NCI-H1436 treated with DMSO at 0.1 percent for 48 hours (cell line): ENCODE measurements around the gene ASPSCR1.
"Not testable (repeated sequence)": the region's sequence is repeated elsewhere in the genome, so short reads cannot be mapped to it uniquely, and the experiment has no call there.

Source experiments
- DNase-seq: peaks from one replicate; lab custom pipeline; 2025; lab: John Stamatoyannopoulos, UW

The ASPSCR1 gene

DNA sequence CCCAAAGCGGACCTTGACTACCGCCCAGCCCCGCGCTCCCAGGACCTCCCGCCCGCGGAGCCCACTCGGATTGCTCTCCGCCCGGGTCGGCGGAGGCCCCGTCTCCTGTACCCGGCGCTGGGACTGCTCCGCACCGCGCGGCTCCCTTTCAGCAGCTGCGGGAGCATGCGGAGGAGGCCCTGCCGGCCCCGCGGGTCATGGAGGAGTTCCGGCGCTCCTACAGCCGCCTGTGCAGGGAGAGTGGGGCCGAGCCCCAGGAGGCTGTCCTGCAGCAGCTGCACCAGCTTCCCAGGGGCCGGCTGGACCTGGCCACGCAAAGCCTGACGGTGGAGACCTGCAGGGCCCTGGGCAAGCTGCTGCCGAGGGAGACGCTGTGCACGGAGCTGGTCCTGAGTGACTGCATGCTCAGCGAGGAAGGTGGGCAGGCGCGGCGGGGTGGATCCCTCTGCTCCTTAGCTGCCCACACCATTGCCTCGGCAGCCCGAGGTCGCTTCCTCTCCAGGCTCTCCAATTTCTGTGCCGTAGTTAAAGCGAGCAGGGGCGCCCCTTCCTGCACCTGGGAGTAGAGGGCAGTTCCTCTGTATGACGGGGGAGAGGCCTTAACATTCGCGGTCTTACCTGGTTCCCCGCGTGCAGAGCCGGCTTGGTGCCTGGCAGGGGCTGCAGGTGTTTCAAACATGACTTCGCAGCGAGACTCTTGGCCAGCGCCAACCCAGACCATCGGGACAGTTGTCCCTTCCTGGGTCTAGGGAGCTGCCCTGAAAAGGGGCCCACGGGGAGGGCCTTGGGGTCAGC is 46.2 kb downstream of the ASPSCR1 start:
- no peak for DNase-seq

DNA sequence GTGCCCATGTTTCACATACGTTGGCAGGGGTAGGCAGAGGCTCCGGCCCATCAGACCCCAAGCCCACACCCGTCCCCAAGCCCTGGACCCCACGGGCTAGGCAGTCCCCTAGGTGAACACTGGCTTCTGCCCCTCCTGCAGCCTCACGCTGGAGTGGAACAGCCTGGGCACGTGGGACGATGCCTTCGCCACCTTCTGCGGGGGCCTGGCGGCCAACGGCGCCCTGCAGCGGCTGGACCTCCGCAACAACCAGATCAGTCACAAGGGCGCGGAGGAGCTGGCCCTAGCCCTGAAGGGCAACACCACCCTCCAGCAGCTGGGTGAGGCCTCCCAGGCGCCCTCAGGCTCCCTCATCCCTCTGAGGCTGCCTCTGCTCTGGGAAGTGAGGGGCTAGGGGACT is 47.4 kb downstream of the ASPSCR1 start:
- no peak for DNase-seq

DNA sequence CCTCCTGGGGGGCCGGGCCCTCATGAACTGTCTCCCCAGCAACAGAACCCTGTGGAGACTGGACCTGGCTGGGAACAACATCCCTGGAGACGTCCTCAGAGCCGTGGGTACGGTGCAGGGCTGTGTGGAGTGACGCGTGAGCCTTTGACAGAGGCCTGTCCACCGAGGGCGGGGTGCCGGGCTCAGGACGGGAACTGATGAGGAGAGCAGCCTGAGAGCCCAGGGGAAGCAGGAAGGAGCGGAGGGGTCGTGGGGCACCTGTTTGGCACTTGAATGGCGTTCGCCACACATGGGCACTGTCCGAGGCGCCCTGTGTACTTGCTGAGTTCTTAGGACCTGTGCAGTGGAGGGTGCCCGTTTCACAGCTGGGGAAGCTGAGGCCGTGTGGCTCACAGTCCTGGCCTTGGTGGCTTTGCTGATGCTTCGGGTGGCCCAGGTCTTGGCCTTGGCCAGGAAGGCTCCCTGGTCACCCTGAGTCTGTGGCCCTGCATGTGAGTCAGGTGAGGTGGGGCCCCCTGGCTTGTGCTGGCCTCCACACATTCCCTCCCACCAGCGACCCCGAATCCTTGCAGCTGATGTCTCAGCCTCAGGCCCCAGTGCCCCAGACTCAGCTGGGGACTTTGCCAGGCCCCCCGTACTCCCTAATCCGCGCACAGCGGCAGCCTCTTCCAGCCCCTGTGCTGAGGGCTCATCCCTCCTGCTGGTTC is 48.1 kb downstream of the ASPSCR1 start:
- DNase-seq, result no peak

DNA sequence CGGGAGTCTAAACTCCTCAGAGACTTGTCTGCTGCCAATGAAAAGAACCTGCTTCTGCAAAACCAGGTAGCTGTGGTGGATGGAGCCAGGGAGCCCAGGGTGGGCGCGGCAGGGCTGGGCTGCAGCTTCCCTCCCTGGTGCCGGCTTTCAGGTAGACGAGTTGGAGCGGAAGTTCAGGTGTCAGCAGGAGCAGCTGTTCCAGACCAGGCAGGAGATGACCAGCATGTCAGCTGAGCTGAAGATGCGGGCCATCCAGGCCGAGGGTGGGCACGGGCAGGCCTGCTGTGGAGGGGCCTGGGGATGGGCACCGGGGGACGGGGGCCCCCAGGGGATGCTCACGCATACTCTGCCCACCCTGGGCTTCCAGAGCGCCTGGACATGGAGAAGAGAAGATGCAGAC is 50.8 kb downstream of the ASPSCR1 start:
- no peak for DNase-seq

DNA sequence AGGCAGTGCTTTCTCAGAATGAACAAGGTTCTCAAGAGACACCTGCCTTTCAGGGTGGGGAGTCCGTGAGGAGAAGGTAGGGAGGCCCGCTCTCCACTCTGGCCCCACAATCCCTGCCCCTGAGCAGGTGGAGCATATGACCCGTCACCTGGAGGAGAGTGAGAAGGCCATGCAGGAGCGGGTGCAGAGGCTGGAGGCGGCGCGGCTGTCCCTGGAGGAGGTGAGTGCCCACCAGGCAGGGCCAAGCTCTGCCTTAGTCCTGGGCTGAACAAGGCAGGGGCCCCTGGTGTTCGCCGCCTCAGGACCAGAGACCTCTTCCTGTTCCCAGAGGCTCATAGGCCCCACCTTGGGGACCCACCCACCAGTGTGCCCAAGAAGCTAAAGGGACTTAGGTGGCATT is 51.5 kb downstream of the ASPSCR1 start:
- no peak for DNase-seq

DNA sequence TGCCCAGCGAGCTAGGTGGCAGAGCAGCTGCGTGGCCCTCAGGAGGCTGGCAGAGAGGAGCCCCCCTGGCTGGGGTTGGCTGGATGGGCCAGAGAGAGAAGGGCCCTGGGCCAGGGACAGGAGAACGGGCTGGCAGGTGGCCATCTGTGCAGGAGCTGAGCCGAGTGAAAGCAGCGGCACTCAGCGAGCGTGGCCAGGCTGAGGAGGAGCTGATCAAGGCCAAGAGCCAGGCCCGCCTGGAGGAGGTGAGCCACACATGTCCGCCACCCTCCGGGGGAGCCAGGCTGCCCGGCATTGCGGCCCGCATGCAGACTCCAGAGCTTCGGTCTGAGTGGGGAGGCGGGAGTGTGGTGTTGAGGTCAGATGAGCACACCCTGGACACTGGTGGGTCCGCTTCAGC is 52.0 kb downstream of the ASPSCR1 start:
- DNase-seq, result no peak

DNA sequence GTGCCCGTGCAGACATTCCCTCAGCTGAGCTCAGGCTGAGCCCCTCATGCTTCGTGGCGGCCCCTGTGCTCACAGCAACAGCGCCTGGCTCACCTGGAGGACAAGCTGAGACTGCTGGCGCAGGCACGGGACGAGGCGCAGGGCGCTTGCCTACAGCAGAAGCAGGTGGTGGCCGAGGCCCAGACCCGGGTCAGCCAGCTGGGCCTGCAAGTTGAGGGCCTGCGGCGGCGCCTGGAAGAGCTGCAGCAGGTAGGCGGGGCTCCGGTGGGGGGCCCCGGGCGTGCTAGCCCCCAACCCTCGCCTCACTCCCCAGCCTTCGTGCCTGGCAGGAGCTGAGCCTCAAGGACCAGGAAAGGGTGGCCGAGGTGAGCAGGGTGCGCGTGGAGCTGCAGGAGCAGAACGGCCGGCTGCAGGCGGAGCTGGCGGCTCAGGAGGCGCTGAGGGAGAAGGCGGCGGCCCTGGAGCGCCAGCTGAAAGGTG is 52.6 kb downstream of the ASPSCR1 start:
- DNase-seq, result no peak

DNA sequence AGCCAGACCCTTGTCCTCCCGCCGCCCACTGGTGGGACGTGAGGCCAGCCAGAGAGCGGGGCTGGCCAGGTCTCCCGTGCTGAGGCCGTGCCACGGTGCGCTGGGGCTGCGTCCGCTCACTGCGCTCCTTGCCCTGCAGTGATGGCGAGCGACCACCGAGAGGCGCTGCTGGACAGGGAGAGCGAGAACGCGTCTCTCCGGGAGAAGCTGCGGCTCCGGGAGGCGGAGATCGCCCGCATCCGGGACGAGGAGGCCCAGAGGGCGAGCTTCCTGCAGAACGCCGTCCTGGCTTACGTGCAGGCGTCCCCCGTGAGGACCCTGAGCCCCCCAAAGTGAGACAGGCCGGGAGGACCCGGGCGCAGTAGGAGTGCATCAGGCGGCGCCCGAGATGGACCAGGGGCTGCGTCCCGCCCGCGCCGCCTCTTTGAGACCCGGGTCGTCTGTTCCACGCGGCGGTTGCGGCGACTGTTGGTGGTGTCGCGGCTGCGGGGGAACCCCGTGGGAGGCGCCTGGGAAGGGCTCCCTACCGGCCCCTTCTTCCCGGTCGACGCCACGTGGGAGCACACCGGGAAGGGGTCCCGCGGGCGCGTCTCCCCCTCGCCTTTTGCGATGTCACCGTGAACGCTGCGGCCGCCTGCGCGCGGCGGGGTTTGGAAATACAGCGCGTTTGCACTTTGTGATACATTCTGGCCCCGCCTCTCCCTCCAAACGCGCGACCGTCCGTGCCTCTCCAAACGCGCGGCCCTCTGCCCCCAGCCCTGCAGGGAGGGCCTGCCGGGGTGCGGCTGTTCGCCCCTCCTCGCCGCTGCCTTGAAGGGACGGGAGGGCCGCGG is 53.3 kb downstream of the ASPSCR1 start:
- no peak for DNase-seq

DNA sequence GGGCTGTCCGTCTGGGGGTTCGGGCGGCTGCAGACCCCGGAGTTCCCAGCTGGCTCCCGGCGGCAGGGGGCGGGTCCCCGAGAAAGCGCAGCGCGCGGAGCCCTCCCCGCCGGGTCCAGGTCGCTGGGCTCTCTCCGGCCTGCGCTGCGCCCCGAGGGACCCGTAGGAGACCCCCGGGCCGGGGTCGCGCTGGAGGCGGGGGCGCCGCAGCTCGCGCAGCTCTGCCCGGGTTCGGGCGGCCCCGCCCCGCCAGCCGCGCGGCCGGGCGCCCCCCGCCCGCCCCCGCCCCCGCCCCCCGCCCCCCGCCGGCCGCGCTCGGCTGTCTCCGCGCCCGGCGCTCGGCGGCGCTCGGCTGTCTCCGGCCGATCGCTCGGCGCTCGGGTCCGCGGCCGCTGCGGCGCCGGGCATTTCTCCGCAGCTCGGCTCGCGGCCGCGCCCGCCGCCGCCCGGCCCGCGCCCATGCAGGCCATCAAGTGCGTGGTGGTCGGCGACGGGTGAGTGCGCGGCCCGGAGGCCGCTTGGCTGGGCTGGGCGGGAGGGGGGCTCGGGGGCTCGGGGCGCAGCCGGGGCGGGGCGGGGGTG is 54.0 kb downstream of the ASPSCR1 start, which contains the start of gene RAC3:
Gene RAC3 (plus strand): TSS at position 376 of the 582 bp plus-strand sequence. CDS start 84 bp downstream, at position 460.
- no peak for DNase-seq

DNA sequence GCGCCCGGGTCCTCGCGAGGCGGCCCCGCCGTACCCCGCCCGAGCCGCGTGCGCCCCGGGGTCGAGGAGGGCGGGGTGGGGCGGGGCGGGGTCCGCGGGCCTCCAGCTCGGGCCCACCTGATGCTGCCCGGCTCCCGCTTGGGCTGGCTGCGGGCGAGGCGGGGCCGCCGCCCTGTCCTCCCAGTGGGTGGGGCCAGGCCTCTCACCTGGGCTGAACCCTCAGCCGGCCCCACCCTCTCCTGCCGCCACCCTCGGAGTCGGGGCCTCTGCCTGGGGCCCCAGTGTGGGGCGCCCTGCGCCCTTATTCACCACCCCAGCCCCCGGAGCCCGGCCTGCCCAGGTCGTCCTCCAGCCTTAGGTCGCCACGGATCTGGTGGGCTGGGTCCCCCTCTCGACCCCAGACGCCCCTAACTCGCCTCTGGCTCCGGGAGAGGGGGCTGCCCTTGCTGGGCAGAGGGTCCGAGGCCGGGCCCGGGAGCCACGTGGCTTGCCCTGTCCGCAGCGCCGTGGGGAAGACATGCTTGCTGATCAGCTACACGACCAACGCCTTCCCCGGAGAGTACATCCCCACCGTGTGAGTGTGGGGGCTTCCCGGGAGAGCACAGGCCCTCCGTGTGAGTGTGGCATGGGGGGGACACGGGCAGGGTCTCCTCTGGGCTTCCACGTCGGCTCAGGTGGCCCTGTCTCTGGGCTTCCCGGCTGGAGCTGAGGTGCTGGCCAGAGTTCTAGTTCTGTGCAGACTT is 54.6 kb downstream of the ASPSCR1 start:
- no peak for DNase-seq

DNA sequence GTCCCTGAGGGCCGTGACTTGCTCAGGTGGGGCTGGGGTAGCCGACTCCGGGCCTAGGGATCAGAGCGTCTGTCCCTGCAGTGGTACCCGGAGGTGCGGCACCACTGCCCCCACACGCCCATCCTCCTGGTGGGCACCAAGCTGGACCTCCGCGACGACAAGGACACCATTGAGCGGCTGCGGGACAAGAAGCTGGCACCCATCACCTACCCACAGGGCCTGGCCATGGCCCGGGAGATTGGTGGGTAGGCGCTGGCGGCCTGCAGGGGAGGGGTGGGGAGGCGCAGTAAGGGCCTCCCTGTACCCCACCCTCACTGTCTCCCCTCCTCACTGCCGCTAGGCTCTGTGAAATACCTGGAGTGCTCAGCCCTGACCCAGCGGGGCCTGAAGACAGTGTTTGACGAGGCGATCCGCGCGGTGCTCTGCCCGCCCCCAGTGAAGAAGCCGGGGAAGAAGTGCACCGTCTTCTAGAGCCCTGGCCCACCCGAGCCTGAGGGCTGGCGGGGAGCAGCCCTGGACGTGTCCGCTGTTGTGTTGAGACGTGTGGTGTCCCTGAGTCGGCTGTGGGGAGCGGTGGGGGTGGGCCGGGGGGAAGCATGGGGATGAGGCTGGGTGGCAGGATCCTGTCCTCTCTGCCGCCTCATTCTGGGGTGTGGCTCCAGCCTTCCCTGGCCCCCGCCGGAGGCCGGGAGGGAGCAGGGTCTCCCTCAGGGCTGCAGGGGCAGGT is 56.1 kb downstream of the ASPSCR1 start:
- DNase-seq, result no peak

DNA sequence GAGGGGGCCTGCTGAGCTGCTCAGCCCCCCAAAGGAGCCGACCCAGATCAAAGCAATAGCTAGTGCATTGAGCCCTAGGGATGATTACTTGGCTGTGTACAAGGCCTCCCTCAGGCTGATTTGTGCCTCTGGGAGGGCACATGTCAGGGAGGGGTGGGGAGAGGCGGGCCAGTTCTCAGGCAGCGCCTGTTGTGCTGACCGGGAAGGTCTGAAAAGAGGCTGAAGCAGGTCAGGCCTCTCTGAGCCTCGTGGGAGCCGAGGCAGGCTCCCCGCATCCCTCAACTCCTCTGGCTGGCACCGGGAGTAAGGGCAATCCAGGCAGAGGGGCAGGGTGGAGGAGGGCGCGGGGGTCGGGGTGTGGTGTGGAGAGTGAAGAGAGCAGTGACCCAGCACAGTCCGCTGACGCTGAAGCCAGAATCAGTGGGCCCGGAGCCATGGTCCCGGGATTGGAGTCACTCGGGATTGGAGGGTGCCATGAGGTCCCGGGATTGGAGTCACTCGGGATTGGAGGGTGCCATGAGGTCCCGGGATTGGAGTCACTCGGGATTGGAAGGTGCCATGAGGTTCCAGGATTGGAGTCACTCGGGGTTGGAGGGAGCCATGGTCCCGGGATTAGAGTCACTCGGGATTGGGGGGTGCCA is 57.1 kb downstream of the ASPSCR1 start:
- DNase-seq, result no peak

DNA sequence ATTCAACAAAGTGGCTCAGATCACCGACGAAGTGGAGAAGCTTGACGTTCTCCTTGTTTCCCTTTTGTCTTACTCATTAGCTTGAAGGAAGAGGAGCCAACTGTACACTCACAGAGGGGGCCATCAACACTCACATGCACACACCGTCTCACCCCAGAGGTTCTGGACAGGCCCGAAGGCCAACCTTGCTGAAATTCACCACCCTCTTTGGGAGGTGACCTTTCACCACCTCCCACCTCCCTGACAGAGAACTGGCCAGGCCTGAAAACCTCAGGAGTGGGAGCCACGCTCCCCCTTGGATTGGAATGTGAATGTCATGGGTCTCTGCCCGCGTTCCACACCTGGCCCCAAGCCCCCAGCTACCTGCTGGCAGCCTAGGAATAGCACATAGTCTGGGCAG is 58.1 kb downstream of the ASPSCR1 start:
- DNase-seq, result no peak

DNA sequence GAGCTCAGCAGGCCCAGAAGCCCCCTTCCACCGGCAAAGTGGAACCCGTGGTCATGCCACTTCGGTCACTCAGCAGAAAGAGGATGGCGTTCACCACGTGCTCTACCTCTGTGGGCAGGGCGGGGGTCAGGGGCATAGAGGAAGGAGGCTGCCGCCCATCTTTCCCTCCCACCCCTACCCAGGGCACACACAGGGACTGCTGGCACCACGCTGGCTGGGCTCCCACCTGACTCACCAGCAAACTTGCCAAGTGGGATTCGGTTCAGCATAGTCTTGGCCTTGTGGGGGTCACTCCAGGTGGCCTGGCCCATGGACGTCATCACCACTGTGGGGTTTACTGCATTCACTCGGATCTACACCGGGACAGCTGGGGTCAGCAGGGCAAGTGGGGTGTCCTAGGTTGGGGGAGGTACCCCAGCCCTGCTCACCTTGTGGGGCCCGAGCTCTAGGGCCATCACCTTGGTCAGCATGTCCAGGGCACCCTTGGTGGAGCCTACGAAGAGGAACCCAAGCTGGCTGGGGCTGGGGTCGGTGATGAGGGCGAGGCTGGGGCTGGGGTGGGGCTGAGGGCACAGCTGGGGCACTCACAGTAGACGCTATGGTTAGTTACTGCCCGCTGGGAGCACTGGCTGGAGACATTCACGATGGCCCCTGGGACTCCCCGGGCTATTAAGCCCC is 58.7 kb downstream of the ASPSCR1 start:
- DNase-seq, result no peak

DNA sequence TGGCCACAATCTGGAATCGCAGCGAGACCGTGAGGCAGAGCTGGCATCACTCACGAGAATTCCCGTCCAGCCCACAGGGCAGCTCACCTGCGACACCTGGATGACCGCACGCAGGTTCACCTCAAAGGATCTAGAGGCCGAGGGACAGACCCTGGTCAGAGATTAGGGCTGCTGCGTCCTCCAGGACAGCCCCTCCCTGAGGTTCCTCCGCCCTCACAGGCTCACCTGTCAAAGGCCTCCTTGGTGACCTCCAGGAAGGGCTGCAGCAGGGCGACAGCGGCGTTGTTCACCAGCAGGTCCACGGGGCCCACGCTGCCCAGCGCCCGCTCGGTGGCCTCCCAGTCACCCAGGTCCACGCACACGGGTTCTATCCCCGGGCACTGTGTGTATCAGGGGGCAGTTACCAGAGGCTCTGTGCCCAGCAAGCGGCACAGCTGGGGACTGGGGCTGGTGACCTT is 59.2 kb downstream of the ASPSCR1 start:
- no peak for DNase-seq

DNA sequence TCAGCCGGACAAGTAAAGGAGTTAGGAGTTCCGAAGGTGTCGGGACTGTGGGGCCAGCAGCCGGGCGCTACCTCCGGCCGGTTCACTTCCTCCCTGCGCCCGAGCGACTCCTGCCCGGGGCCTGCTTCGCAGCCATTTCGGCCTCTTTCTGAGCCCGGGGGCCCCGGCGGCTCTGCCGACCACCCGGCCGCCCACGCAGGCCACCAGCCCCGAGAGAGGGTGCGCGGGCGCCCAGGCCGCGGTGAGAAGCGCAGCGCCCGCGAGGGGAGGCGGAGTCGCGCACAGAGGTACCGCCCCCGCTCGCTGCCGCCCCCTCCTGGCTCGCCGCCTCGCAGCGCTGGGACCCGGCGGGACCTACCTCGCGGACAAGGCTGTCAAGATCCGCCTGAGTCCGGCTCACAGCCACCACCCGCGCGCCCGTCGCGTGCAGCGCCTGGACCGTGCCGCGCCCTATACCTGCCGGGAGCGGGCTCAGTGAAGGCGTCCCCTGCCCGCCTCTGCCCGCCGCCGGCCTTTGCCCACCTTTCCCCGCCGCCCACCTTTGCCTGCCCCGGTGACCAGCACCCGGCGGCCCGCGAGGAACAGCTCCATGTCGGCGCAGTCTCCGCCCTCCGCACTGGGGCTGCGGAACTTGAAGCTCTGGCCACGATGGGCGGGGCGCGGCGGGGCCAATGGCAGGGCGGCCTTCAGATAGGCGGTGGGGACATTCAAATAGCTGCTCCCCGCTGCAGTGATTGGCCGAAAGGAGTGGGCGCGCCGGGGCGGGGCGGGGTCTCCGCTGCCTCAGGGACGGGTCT is 59.9 kb downstream of the ASPSCR1 start, which contains the start of gene DCXR:
Gene DCXR (minus strand): TSS at position 606 of the 797 bp plus-strand sequence. CDS start 15 bp downstream, at position 591.
- DNase-seq, result peak; percentile 84

DNA sequence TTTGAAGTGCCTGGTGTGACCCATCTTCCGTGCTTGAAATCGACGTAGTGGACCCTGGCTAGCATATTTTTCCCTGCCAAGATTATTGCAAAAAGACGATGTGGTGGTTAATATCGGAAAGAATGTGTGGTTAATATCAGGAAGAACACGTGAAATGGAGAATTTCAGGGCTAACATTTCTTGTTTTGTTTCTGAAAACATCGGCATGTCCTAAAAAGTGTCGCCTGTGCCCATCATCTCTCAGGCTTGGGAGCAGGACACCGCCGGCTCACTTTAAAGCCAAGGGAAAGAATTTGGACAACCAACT is 60.4 kb downstream of the ASPSCR1 start:
- DNase-seq, result no peak

DNA sequence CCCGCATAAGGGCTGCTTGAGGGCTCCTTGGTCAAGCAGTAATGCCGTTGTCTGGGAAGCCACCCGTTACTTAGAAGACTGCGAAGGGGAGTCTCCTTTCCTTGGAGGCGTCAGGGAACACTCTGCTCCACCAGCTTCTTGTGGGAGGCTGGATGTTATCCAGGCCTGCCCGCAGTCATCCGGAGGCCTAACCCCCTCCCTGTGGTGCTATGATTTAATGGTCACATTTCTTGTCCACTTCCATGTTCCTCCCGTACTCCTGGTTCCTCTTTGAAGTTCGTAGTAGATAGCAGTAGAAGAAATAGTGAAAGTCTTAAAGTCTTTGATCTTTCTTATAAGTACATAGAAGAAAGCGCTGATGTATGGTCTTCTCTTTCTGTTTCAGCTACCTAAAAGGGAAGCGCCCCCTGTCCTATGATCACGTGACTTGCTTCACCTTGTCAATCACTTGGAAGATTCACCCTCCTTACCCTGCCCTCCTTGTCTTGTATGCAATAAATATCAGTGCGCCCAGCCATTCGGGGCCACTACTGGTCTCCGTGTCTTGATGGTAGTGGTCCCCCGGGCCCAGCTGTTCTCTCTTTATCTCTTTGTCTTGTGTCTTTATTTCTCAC is 61.5 kb downstream of the ASPSCR1 start:
- DNase-seq, result not testable (repeated sequence)
